HL-60 (cell line): ENCODE data around the gene MAN1C1.

Source experiments
- DNase-seq, 2 experiments: peaks; one replicate each; pipeline ENCODE4 v3.0.0-alpha.2; 2010 to 2020; ENCODE audit warnings: low read depth in 1 of 2, low spot score in 1 of 2
- H3K27ac ChIP-seq: fragments of 250-450 bp; sonication (Bioruptor Pico); replicated peaks from 2 replicates; pipeline ENCODE4 v1.5.1; 2020; ENCODE audit warnings: mild to moderate bottlenecking, moderate library complexity
- H3K27me3 ChIP-seq: fragments of 250-450 bp; sonication (Bioruptor Pico); 2 replicates; pipeline ENCODE4 v1.5.1; 2021; ENCODE audit warnings: mild to moderate bottlenecking, moderate library complexity; ENCODE audit not compliant: insufficient read depth, poor library complexity, severe bottlenecking
- H3K4me3 ChIP-seq: replicated peaks from 2 replicates; pipeline ENCODE4 v1.5.1; 2011; ENCODE audit warnings: mild to moderate bottlenecking, control low read depth, low read length; ENCODE audit not compliant: insufficient read depth
- CTCF ChIP-seq: IDR thresholded peaks from one replicate; pipeline ENCODE4 v1.5.1; 2011; ENCODE audit warnings: low read length, control low read depth, inconsistent platforms; ENCODE audit not compliant: insufficient read depth
- GABPA ChIP-seq: IDR thresholded peaks from 2 replicates; pipeline ENCODE4 v1.6.1; 2012; ENCODE audit warnings: low read depth
- POLR2AphosphoS5 ChIP-seq: IDR thresholded peaks from 2 replicates; pipeline ENCODE4 v1.6.1; 2012; ENCODE audit warnings: low read depth
- REST ChIP-seq: IDR thresholded peaks from 2 replicates; pipeline ENCODE4 v1.6.1; 2012; ENCODE audit warnings: low read depth; ENCODE audit not compliant: insufficient replicate concordance
- SPI1 ChIP-seq: IDR thresholded peaks from 2 replicates; pipeline ENCODE4 v1.6.1; 2012; ENCODE audit warnings: low read depth, mild to moderate bottlenecking, borderline replicate concordance

MAN1C1 gene

GRCh38 chr1:25813071-25813733 lies 196.6 kb downstream of the MAN1C1 start:
- Histone ChIP-seq H3K27ac (no peak overlapping the region), H3K27me3 (no peaks in the 10 kb centered on the region), H3K4me3 (no peak overlapping the region)
- TF ChIP-seq REST (no peak), GABPA (no peak), CTCF (no peak), POLR2AphosphoS5 (no peak), SPI1 (no peak)
- DNase-seq: no peak

- no peak overlapping the region for H3K27ac ChIP-seq
- no peaks in the 10 kb centered on the region for H3K27me3 ChIP-seq
- H3K4me3 ChIP-seq: no peak overlapping the region
- DNase-seq: no peak
- no peak for TF ChIP-seq REST
- TF ChIP-seq POLR2AphosphoS5: no peak
- no peak for TF ChIP-seq SPI1
- no peak for TF ChIP-seq CTCF
- TF ChIP-seq GABPA: no peak
These were observed 197.3 kb downstream of the MAN1C1 start for GRCh38 chr1:25813734-25814471.

- TF ChIP-seq REST (no peak), GABPA (no peak), CTCF (no peak), POLR2AphosphoS5 (no peak), SPI1 (no peak)
- H3K27ac ChIP-seq: no peak overlapping the region
These were observed 198.0 kb downstream of the MAN1C1 start for GRCh38 chr1:25814549-25815087.

More at GRCh38 chr1:25814549-25815087, 198.0 kb downstream of the MAN1C1 start:
- Histone ChIP-seq H3K4me3 (no peak overlapping the region), H3K27me3 (no peaks in the 10 kb centered on the region)
- no peak for DNase-seq
